LoVo (cell line): Measurements from ENCODE around the gene GDPD4.

Source experiments
- DNase-seq: peaks from one replicate; pipeline ENCODE4 v3.0.0-alpha.2; 2016; ENCODE audit warnings: low spot score

Gene GDPD4

DNA sequence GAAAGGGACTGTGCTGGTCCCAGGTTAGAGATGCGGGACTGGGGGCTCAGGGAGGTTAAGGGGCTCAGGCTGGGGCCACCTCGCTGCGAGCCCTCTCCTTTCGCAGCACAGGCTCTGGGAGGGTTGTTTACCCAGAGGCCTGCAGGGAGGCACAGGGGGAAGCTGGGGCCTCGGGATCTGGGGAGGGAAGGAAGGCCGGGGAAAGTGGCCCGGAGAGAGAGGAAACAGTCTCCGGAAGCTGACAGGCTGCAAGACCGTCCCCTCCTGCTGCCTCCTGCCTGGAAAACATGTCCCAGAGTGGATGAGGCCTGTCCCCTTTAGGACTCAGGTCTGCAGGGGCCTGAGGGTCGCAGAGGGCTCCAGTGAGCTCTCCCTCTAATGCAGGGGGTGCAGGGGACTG is 128.0 kb downstream of the GDPD4 start:
- DNase-seq, result no peak

DNA sequence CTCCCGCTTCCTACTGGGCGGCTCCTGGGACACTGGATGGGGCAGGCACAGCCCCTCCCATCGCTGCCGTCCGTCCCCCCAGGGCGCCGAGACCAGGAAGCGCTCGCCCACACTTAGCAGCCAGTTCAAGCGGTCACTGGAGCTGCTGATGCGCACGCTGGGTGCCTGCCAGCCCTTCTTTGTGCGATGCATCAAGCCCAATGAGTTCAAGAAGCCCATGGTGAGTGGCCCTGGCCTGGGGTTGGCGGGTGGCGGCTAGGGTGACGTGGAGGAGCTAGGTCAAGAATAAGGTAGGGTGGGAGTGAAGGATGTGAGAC is 128.9 kb downstream of the GDPD4 start:
- no peak for DNase-seq

DNA sequence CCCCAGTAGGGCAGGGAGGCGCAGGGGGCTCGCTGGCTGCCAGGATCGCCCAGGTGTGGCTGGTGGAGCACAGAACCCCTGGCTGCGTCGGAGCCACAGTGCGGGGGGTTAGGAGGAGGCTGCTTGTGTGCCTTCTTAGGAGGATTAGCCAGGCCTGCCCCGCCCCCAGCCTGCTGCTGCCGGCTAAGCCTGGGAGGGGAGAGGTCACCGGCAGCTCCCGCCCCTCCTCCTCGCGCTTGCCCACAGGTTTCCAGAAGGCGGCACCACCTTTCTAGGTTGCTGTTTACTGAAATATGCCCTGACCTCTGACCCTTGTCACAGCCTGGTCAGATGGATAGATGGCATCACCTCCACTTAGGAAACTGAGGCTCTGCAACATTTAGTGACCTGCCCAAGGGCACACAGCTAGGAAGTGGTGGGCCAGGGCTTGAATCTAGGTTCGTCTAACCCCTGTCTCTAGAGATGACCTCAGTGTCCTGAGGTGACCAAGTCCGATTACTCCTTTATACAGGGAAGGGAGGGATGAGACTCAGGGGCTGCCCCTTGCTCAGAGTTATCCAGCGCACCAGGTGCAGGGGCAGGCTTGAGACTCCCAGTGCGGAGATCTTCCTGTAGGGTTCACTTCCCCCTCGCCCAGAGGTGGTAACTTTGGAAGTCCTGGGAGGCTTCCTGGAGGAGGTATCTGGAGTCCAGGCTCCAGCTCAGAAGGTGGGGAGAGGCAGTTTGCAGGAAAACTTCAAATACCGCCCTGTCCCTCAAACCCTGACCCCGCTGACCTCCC is 129.4 kb downstream of the GDPD4 start:
- no peak for DNase-seq

DNA sequence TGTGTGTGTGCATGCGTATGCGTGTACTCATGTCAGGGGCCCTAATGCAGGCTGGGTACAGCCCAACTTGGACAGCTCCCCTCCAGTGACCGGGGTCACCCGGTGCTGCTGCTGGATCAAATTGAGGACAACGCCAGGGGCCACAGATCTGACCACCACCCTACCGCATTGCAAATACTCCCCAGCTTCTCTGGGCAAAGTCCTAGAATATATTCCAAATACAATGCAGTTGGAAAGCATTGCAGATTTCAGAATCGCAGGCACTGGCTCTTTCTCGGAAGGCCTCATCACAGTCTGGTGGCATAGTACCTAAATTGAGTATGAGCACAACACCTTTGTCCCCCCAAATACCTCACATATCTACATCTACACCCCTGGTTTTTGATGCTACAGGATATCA is 130.2 kb downstream of the GDPD4 start:
- DNase-seq, result no peak

DNA sequence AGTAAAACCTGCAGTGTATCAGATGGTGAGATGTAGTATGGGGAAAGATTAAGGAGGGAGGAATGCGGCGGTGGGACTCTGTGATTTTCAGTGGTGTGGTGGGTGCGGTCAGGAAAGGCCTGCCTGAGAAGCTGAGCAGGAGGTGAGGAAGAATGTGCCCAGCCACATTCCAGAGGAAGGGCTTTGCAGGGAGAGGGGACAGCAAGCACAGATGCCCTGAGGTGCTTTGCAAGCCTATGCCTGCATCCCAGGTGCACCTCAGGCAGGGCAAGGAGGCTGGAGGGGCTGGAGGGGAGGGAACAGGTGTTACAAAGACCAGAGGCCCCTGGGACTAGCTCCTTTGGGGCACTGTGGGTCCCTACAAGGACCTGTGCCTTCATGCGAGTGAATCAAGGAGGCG is 131.4 kb downstream of the GDPD4 start:
- no peak for DNase-seq

DNA sequence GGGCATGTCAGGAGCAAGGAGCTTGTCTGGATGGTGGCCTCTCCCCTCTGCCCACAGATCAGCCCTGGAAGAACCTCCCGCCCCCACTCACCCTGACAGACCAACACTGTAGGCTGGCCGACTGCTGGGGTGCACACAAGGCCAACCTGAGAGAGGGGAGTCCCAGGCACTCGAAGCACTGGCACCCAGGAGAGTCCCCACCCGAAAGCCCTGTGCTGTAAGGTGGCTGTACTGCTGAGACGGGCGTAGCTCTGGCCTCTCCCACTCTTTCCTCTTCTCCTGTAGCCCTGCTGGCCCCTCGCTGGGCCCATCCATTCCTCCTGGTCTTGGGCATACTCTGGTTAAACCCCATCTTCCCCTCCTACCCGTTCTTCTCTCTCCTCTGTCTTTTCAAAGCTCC is 133.7 kb downstream of the GDPD4 start:
- DNase-seq, result no peak

DNA sequence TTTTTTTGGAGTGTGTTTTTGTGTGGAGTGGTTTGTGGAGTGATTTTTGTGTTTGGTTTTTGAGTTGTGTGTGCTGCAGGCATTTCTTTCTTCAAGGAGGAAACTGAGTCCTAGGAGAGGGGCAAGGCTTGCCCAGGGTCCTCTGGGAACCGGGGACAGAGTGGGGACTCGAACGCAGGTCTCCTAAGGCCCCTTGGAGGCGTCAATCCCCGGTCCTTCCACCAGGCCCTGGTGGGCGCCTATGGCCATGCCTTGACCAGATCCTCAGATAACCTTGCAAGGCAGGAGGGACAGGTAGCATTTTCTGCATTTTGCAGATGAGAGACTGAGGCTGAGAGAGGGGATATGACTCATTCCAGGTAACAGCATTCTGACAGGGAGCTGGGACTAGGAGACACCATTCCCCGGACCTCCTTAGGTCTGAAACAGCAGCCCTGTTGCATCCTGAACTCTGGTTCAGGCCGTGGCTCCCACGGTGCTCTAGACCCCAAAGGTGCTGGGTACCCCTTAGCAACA is 134.3 kb downstream of the GDPD4 start:
- DNase-seq, result no peak
